ENCODE measurements around the gene SH3YL1. TPM values are rescaled to one million over a fixed set of nuclear protein-coding genes. Genes with fewer than 3 reads are reported as not detected.

The SH3YL1 gene
- total RNA-seq, 1 donor from 2014 or later = 47.9 TPM

- H3K79me2 ChIP-seq (ENCODE audit: low read depth) = no peaks in the 10 kb centered on the region
These were observed 60.9 kb downstream of the SH3YL1 start for GRCh38 chr2:202945-203344.

GRCh38 chr2:201648-202433 is 62.0 kb downstream of the SH3YL1 start:
- H3K4me2 ChIP-seq = no peak overlapping the region

More at GRCh38 chr2:202945-203344, 60.9 kb downstream of the SH3YL1 start:
- Histone ChIP-seq H3K36me3 (no peaks in the 10 kb centered on the region), H3K4me2 (no peak overlapping the region), H3K9me3 (ENCODE audit: low read depth) (peaks cover 10% of the 10 kb centered on the region), H3K4me1 (no peaks in the 10 kb centered on the region), H3K27ac (no peak overlapping the region), H2AFZ (replicated peaks) (no peak overlapping the region), H4K20me1 (ENCODE audit: low read depth) (no peaks in the 10 kb centered on the region), H3F3A (ENCODE audit: low read depth) (no peaks in the 10 kb centered on the region), H3K4me3 (no peak overlapping the region), H3K27me3 (no peaks in the 10 kb centered on the region), H3K9ac (no peak overlapping the region)
- Mint-ChIP-seq H3K27me3 (ENCODE audit: insufficient read depth, low read depth) (peaks cover 6% of the 10 kb centered on the region), H3K36me3 (no peaks in the 10 kb centered on the region), H3K4me3 (no peak overlapping the region), H3K9me3 (peaks cover 3% of the 10 kb centered on the region), H3K27ac (no peak overlapping the region), H3K4me1 (no peaks in the 10 kb centered on the region)
- DNase-seq (ENCODE audit: low spot score) = no peak
- TF ChIP-seq EZH2phosphoT487 (IDR thresholded peaks at IDR 0.05) = no peak
- no peak for TF ChIP-seq CTCF (IDR thresholded peaks at IDR 0.05)
- TF ChIP-seq EZH2 (IDR thresholded peaks at IDR 0.05) = no peak

GRCh38 chr2:199041-199966 is 64.5 kb downstream of the SH3YL1 start:
- Histone ChIP-seq H3K27me3 (no peaks in the 10 kb centered on the region), H3K4me2 (no peak overlapping the region), H3K9ac (no peak overlapping the region), H2AFZ (replicated peaks) (no peak overlapping the region), H3K36me3 (no peaks in the 10 kb centered on the region), H3K4me1 (no peaks in the 10 kb centered on the region), H4K20me1 (ENCODE audit: low read depth) (no peaks in the 10 kb centered on the region), H3K9me3 (ENCODE audit: low read depth) (no peaks in the 10 kb centered on the region), H3K27ac (no peak overlapping the region), H3K4me3 (no peak overlapping the region), H3K79me2 (ENCODE audit: low read depth) (no peaks in the 10 kb centered on the region), H3F3A (ENCODE audit: low read depth) (no peaks in the 10 kb centered on the region)
- no peak overlapping the region for H3K4me3 Mint-ChIP-seq
- H3K27ac Mint-ChIP-seq = no peak overlapping the region
- no peaks in the 10 kb centered on the region for H3K9me3 Mint-ChIP-seq
- no peak for DNase-seq (ENCODE audit: low spot score)
- H3K36me3 Mint-ChIP-seq = no peaks in the 10 kb centered on the region
- TF ChIP-seq CTCF (IDR thresholded peaks at IDR 0.05) (no peak), EZH2phosphoT487 (IDR thresholded peaks at IDR 0.05) (no peak), EZH2 (IDR thresholded peaks at IDR 0.05) (no peak)
- H3K4me1 Mint-ChIP-seq = no peaks in the 10 kb centered on the region
- H3K27me3 Mint-ChIP-seq (ENCODE audit: insufficient read depth, low read depth) = no peaks in the 10 kb centered on the region

More at GRCh38 chr2:201648-202433, 62.0 kb downstream of the SH3YL1 start:
- H3K4me3 ChIP-seq = no peak overlapping the region
- no peak overlapping the region for H3K9ac ChIP-seq
- H2AFZ ChIP-seq (replicated peaks) = no peak overlapping the region
- H3K27me3 ChIP-seq = no peaks in the 10 kb centered on the region
- no peaks in the 10 kb centered on the region for H3F3A ChIP-seq (ENCODE audit: low read depth)
- no peak overlapping the region for H3K27ac Mint-ChIP-seq
- H3K36me3 ChIP-seq = no peaks in the 10 kb centered on the region
- H3K36me3 Mint-ChIP-seq = no peaks in the 10 kb centered on the region
- H3K27ac ChIP-seq = no peak overlapping the region
- peaks cover 3% of the 10 kb centered on the region for H3K9me3 Mint-ChIP-seq
- no peak for TF ChIP-seq EZH2phosphoT487 (IDR thresholded peaks at IDR 0.05)
- H3K27me3 Mint-ChIP-seq (ENCODE audit: insufficient read depth, low read depth) = peaks cover 6% of the 10 kb centered on the region
- no peak for DNase-seq (ENCODE audit: low spot score)
- no peaks in the 10 kb centered on the region for H3K79me2 ChIP-seq (ENCODE audit: low read depth)
- no peaks in the 10 kb centered on the region for H3K4me1 Mint-ChIP-seq
- H4K20me1 ChIP-seq (ENCODE audit: low read depth) = no peaks in the 10 kb centered on the region
- peaks cover 10% of the 10 kb centered on the region for H3K9me3 ChIP-seq (ENCODE audit: low read depth)
- H3K4me3 Mint-ChIP-seq = no peak overlapping the region
- no peaks in the 10 kb centered on the region for H3K4me1 ChIP-seq

All from neural progenitor cell (in vitro differentiated cells).